Airway epithelial cell (primary cell): ENCODE measurements around the gene TIMM17A. TPM values are rescaled to one million over a fixed set of nuclear protein-coding genes. Genes with fewer than 3 reads are reported as not detected.

Source experiments
- total RNA-seq: library from RNA; depleted of rRNA; stranded (reverse); fragments of >200 nt; gene quantifications from 2 replicates; pipeline ENCODE4 v1.2.3, GENCODE V29; 2015

TIMM17A gene
- total RNA-seq, result 40.5 and 40.6 TPM in 2 replicates

GRCh38 chr1:201955009-201955728 is at the start of gene TIMM17A:
TIMM17A (plus strand) TSS chr1:201955503; CDS start chr1:201955527, 24 bp downstream.

DNA sequence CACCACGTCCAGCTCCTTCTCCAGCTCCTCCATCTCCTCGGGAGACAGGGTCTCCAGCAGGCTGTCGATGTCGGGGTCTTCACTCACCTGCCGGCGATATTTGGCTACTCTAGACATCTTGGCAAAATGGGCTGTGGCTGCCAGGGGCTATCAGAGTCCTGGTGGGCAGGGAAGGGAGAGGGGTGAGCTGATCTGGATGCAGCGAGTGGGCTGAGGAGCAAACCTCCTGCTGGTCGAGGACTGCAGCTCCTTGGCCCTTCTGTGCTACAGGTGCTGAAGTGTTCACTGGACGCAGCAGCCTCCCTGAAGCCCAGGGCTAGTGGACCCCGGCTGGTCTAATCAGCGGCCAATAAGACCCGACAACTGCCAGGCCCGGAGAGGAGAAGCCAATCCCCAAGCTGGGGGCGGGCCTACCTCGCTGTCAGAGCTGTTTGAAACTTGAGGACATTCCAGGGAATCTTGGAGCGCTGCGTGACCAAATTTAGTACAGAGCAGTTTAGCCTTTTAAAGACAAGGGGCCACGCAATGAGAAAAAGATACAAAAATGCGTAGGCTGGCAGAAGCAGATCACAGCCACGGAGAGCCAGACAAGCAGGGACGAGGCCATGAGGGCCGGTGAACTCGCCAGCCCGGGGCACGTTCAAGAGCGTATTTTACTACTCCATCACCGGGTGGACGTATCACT is 8.9 kb upstream of the TIMM17A start, which contains the start of gene LMOD1:
Gene LMOD1, minus strand, starts transcription at position 325 of the 685 bp plus-strand sequence. Its CDS starts 208 bp downstream, at position 117.

GRCh38 chr1:201982623-201983379 is 27.5 kb downstream of the TIMM17A start, which contains the start of gene RNPEP:
RNPEP (plus strand) TSS chr1:201982648; CDS start chr1:201982667, 19 bp downstream.

DNA sequence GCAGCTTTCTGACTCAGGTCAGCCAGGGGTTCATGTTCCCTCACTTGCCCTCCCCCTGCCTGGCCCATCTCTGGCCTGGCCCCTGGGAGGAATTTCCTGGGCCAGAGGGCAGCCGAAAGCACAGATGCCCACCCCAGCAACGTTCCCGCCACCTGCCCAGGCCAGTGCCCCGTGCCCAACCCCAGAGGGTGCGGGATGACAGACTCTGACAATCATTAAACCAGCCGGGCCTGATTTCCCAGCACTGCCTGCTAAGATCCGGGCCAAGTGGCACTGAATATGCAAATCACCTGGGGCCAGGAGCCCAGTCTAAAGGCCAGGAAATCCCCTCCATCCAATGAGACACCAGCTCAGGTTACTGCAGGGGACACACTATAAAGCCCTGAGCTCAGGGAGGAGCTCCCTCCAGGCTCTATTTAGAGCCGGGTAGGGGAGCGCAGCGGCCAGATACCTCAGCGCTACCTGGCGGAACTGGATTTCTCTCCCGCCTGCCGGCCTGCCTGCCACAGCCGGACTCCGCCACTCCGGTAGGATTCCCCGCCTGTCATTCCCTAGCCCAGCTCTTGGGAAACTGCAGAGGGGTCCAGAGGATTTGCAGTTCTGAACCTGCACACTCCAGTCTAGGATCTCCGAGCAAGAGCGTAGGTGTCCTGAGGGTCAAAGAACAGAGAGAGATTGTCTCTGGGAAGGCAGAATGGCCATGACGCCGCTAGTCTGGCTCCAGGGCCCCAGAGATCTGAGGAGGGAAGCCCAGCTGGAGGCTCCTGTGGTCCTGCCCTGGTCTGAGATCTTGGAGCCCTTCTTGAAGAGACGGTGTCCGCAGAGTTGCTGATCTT is 55.1 kb downstream of the TIMM17A start, which contains the start of gene ELF3:
Gene ELF3, plus strand, starts transcription at position 408 of the 836 bp plus-strand sequence. CDS start 550 bp downstream, outside the sequence.

Other genes starting within 250 kb of the TIMM17A start
- gene IPO9, start 126.3 kb upstream of the TIMM17A start, total RNA-seq, result 12.8 and 17.2 TPM in 2 replicates
- 3.8 and 7.1 TPM in 2 replicates for gene SHISA4, start 66.6 kb upstream of the TIMM17A start, total RNA-seq
- gene LMOD1, start 9.0 kb upstream of the TIMM17A start, total RNA-seq, result not detected in 2 replicates
- gene RNPEP, start 27.1 kb downstream of the TIMM17A start, total RNA-seq, result 117 and 127 TPM in 2 replicates
- 39.6 and 44.8 TPM in 2 replicates for gene ELF3, start 55.1 kb downstream of the TIMM17A start, total RNA-seq
- 0.07 TPM in 1 of 2 replicates, not detected in the other for gene GPR37L1, start 167.4 kb downstream of the TIMM17A start, total RNA-seq
- 21.4 and 27.6 TPM in 2 replicates for gene ARL8A, start 189.2 kb downstream of the TIMM17A start, total RNA-seq
- gene PTPN7, start 205.1 kb downstream of the TIMM17A start, total RNA-seq, result not detected in 2 replicates
- gene LGR6, start 238.3 kb downstream of the TIMM17A start, total RNA-seq, result 0.14 TPM in 2 replicates